Thymus (tissue), 11 donors: ENCODE results near the gene RASAL2. TPM values are rescaled to one million over a fixed set of nuclear protein-coding genes. Genes with fewer than 3 reads are reported as not detected.
"Not testable (repeated sequence)": the region's sequence is repeated elsewhere in the genome, so short reads cannot be mapped to it uniquely, and the experiment has no call there.

Source experiments
- DNase-seq, 9 donors: peaks; one replicate each; pipeline ENCODE4 v3.0.0-alpha.2; 2013; ENCODE audit warnings: low spot score in 9 of 9, low read depth in 6 of 9, missing footprints in 1 of 9
- H3K27ac ChIP-seq, 2 donors: one replicate each; pipeline ENCODE4 v1.5.1; 2013; ENCODE audit warnings: control low read depth in 1 of 2, low read depth in 1 of 2, low read length in 1 of 2, mild to moderate bottlenecking in 1 of 2, moderate library complexity in 1 of 2
- H3K27me3 ChIP-seq, 2 donors: one replicate each; pipeline ENCODE4 v1.5.1; 2013; ENCODE audit warnings: low read length in 1 of 2; ENCODE audit not compliant: control insufficient read depth in 2 of 2, insufficient read depth in 1 of 2
- H3K36me3 ChIP-seq, 2 donors: one replicate each; pipeline ENCODE4 v1.5.1; 2013; ENCODE audit warnings: low read length in 1 of 2, mild to moderate bottlenecking in 1 of 2, moderate library complexity in 1 of 2; ENCODE audit not compliant: control insufficient read depth in 2 of 2, insufficient read depth in 2 of 2
- H3K4me1 ChIP-seq, 2 donors: one replicate each; pipeline ENCODE4 v1.5.1; 2013; ENCODE audit warnings: low read length in 2 of 2; ENCODE audit not compliant: control insufficient read depth in 2 of 2, insufficient read depth in 2 of 2
- H3K4me3 ChIP-seq, 2 donors: one replicate each; pipeline ENCODE4 v1.5.1; 2013; ENCODE audit warnings: low read length in 2 of 2, control low read depth in 1 of 2, mild to moderate bottlenecking in 1 of 2
- H3K9me3 ChIP-seq, 2 donors: one replicate each; pipeline ENCODE4 v1.5.1; 2013; ENCODE audit warnings: low read length in 1 of 2, mild to moderate bottlenecking in 1 of 2; ENCODE audit not compliant: control insufficient read depth in 2 of 2, insufficient read depth in 1 of 2
- WGBS: extraction: QIAGEN DNeasy Blood & Tissue Kit; methylation state at CpG from one replicate; pipeline ENCODE4 v1.1.7; 2013; 5-methylcytosine and 5-hydroxymethylcytosine counted together
- polyA plus RNA-seq: library from polyadenylated mRNA; stranded (reverse); fragments of 200-250 nt; gene quantifications from one replicate; pipeline ENCODE4 v1.2.3, GENCODE V29; 2013
- total RNA-seq: library from RNA; stranded (reverse); fragments of 120-200 nt; gene quantifications from one replicate; pipeline ENCODE4 v1.2.4, GENCODE V29; 2013
- donor health status: healthy.

RASAL2 gene
- total and polyA plus RNA-seq, 2 donors = 1.9 to 2.6 TPM

GRCh38 chr1:178371933-178372388 lies 278.1 kb downstream of the RASAL2 start:
- no peaks in the 10 kb centered on the region for H3K27me3 ChIP-seq
- no peaks in the 10 kb centered on the region for H3K9me3 ChIP-seq
- WGBS = 51% methylated on average over 4 of the region's 4 CpGs
- peak in 1 of 9 donors; percentile 2 for DNase-seq
- no peak overlapping the region for H3K27ac ChIP-seq
- no peaks in the 10 kb centered on the region for H3K4me1 ChIP-seq
- H3K4me3 ChIP-seq = peak overlapping the region in 1 of 2 donors; percentile 12
- H3K36me3 ChIP-seq = no peaks in the 10 kb centered on the region

- H3K4me1 ChIP-seq = no peaks in the 10 kb centered on the region
- DNase-seq = no peak
- H3K36me3 ChIP-seq = no peaks in the 10 kb centered on the region
- 99% methylated on average over 1 of the region's 1 CpG for WGBS
- H3K4me3 ChIP-seq = no peak overlapping the region
- H3K27me3 ChIP-seq = no peaks in the 10 kb centered on the region
- no peaks in the 10 kb centered on the region for H3K9me3 ChIP-seq
- H3K27ac ChIP-seq = no peak overlapping the region
These were observed 280.1 kb downstream of the RASAL2 start for GRCh38 chr1:178374016-178374415.

DNA sequence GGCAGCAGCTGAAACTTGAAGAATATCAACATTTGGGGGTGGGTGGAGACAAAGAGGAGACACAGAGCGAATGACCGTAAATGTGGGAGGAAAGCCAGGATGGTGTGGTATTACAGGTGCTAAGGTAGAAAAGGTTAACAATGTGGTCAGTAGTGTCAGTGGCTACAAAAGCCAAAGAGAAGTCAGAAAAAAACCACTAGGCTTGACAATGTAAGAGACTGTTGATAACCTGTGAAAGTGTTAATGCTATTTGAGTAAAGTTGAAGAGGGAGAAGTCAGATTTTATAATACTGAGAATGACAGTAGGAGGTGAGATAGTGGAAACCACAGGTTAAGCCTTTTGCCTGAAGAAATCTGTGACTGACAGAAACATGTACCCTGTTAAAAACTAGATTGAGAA lies 282.1 kb downstream of the RASAL2 start:
- 98% methylated on average over 2 of the region's 2 CpGs for WGBS

GRCh38 chr1:178379807-178380206 lies 285.9 kb downstream of the RASAL2 start:
- Histone ChIP-seq H3K36me3 (no peaks in the 10 kb centered on the region), H3K27me3 (no peaks in the 10 kb centered on the region), H3K27ac (no peak overlapping the region), H3K4me3 (no peak overlapping the region), H3K9me3 (no peaks in the 10 kb centered on the region), H3K4me1 (no peaks in the 10 kb centered on the region)
- 96% methylated on average over 14 of the region's 14 CpGs for WGBS
- no peak for DNase-seq

More for the DNA sequence above, 282.1 kb downstream of the RASAL2 start:
- H3K4me3 ChIP-seq = no peak overlapping the region
- DNase-seq = no peak
- H3K27ac ChIP-seq = no peak overlapping the region
- no peaks in the 10 kb centered on the region for H3K27me3 ChIP-seq
- H3K4me1 ChIP-seq = no peaks in the 10 kb centered on the region
- H3K9me3 ChIP-seq = no peaks in the 10 kb centered on the region
- H3K36me3 ChIP-seq = no peaks in the 10 kb centered on the region

GRCh38 chr1:178382372-178382771 lies 288.5 kb downstream of the RASAL2 start:
- H3K4me1 ChIP-seq = no peaks in the 10 kb centered on the region
- DNase-seq = no peak
- no peaks in the 10 kb centered on the region for H3K27me3 ChIP-seq
- 95% methylated on average over 1 of the region's 1 CpG for WGBS
- no peaks in the 10 kb centered on the region for H3K9me3 ChIP-seq
- H3K4me3 ChIP-seq = no peak overlapping the region
- no peak overlapping the region for H3K27ac ChIP-seq
- no peaks in the 10 kb centered on the region for H3K36me3 ChIP-seq

DNA sequence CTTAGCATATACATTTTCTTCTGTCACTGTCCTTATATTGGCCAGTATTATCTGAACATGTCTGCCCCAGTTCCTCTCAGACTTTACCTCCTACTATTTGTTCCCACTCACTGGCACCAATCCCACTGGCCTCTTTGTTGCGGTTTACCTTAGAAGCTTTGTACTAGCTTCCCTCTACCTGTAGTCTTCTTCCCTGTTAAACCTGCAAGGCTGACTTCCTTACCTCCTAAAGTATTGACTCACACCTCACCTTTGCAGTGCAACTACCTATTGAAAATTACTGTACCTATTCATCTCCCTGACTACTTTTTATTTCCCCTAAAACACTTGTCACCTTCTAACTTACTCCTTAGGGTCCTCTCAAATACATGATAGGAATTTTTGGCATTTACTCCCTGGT lies 291.8 kb downstream of the RASAL2 start:
- H3K36me3 ChIP-seq = no peaks in the 10 kb centered on the region
- no peaks in the 10 kb centered on the region for H3K27me3 ChIP-seq
- DNase-seq = no peak
- no peaks in the 10 kb centered on the region for H3K4me1 ChIP-seq
- H3K27ac ChIP-seq = no peak overlapping the region
- no peak overlapping the region for H3K4me3 ChIP-seq
- H3K9me3 ChIP-seq = no peaks in the 10 kb centered on the region
- WGBS = 100% methylated on average over 1 of the region's 1 CpG

- Histone ChIP-seq H3K9me3 (no peaks in the 10 kb centered on the region), H3K4me3 (no peak overlapping the region), H3K36me3 (no peaks in the 10 kb centered on the region), H3K27ac (no peak overlapping the region), H3K27me3 (no peaks in the 10 kb centered on the region), H3K4me1 (no peaks in the 10 kb centered on the region)
- 89% methylated on average over 6 of the region's 6 CpGs for WGBS
- DNase-seq = no peak
These were observed 294.7 kb downstream of the RASAL2 start for GRCh38 chr1:178388418-178389145.

GRCh38 chr1:178389441-178389840 lies 295.5 kb downstream of the RASAL2 start:
- no peaks in the 10 kb centered on the region for H3K9me3 ChIP-seq
- no peaks in the 10 kb centered on the region for H3K4me1 ChIP-seq
- no peak overlapping the region for H3K4me3 ChIP-seq
- DNase-seq = no peak
- H3K36me3 ChIP-seq = no peaks in the 10 kb centered on the region
- H3K27me3 ChIP-seq = no peaks in the 10 kb centered on the region
- no peak overlapping the region for H3K27ac ChIP-seq

DNA sequence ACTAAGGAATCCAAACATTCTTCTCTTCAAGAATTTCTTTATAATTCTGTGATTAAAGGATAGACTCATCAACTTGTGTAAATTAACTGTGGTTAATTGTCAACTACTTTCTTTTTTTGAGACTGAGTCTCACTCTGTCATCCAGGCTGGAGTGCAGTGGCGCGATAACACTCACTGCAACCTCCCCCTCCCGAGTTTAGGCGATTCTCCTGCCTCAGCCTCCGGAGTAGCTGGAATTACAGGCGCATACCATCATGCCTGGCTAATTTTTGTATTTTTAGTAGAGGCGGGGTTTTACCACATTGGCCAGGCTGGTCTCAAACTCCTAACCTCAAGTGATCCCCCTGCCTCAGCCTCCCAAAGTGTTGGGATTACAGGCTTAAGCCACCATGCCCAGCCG lies 296.4 kb downstream of the RASAL2 start:
- not testable (repeated sequence) for DNase-seq, H3K9me3 ChIP-seq, H3K27ac ChIP-seq, H3K4me3 ChIP-seq, H3K27me3 ChIP-seq, H3K36me3 ChIP-seq, H3K4me1 ChIP-seq
- 97% methylated on average over 8 of the region's 8 CpGs for WGBS
